ENCODE data around the gene HPX.

DNA sequence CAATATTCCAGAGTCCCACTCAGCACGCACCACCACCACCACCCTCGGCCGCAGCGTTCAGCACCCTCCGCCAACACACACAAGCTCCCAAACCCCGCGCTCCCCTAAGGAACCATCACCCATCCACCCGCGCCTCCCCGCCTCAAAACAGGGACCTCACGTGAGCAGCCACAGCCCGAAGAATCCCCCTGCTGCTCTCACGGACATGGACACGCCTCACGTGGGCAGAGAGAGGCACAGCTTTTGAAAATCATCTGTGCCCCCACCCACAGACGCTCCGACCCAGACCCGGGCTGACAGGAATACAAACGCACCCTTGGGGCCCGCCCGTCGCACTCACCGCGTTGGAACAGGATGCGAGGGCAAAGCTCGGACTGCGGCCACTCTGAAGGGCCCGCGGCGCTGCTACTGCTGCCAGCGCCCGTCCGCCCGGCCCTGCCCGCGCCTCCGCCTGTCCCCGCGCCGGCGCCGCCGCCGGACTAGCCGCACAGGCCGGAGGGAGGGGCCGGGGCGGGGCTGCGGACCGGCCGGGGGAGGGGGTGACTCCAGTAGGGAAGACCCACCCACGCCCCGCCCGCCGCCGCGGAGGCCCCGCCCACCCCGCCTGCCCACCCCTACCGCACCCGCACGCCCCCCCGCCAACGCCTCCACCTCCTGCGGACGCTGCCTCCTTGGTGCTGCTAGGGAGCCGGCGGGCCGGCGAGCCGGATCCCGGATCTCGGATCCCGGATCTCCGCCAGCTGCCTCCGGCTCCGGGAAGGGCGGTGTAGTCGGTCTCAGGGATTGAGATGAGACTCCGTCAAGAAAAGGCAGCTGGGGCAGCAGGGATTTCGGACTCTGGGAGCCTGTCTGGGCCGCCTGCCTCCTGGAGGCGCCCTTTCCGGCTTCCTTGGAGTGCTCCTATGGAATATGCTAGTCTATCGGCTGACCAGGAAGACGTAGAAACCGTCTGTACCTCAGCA lies 32.9 kb upstream of the HPX start, which contains the start of gene TRIM3:
- peak; percentile 35 for TF ChIP-seq CTCF (IDR thresholded peaks at IDR 0.05)
- no peak for TF ChIP-seq ZFX (IDR thresholded peaks at IDR 0.05; ENCODE audit: borderline replicate concordance)
